SU-DHL-6 (cell line): ENCODE results near the gene BEND7.

ENCODE experiments used
- CTCF ChIP-seq: fragments of 200-600 bp; sonication (generic); IDR thresholded peaks from one replicate; pipeline ENCODE4 v1.5.1; 2017; ENCODE audit warnings: antibody characterized with exemption, mild to moderate bottlenecking, low read length, moderate library complexity; ENCODE audit not compliant: insufficient read depth, poor library complexity, severe bottlenecking
- EZH2phosphoT487 ChIP-seq: fragments of 200-600 bp; sonication (generic), shearing (Covaris generic); conservative IDR thresholded peaks from 2 replicates; pipeline ENCODE4 v1.6.1; 2018; ENCODE audit warnings: mild to moderate bottlenecking, antibody characterized with exemption, low read length, moderate library complexity, mixed read lengths

- TF ChIP-seq EZH2phosphoT487 (no peak), CTCF (no peak)
These were observed 47.1 kb downstream of the BEND7 start for GRCh38 chr10:13481690-13482089.
